ENCODE results near the gene PLBD1.

GRCh38 chr12:14514946-14515345 lies 52.7 kb downstream of the PLBD1 start:
- TF ChIP-seq, protein P1, sequence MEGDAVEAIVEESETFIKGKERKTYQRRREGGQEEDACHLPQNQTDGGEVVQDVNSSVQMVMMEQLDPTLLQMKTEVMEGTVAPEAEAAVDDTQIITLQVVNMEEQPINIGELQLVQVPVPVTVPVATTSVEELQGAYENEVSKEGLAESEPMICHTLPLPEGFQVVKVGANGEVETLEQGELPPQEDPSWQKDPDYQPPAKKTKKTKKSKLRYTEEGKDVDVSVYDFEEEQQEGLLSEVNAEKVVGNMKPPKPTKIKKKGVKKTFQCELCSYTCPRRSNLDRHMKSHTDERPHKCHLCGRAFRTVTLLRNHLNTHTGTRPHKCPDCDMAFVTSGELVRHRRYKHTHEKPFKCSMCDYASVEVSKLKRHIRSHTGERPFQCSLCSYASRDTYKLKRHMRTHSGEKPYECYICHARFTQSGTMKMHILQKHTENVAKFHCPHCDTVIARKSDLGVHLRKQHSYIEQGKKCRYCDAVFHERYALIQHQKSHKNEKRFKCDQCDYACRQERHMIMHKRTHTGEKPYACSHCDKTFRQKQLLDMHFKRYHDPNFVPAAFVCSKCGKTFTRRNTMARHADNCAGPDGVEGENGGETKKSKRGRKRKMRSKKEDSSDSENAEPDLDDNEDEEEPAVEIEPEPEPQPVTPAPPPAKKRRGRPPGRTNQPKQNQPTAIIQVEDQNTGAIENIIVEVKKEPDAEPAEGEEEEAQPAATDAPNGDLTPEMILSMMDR (IDR thresholded peaks at IDR 0.05 in 2 of 3, conservative IDR thresholded peaks at IDR 0.05 in 1 of 3; ENCODE audit: borderline replicate concordance in 1 of 3, insufficient read depth in 1 of 3, low read depth in 2 of 3, low read length in 2 of 3): no peak
- no peak for TF ChIP-seq RAD21 (IDR thresholded peaks at IDR 0.05; ENCODE audit: low read depth)
